Measurements from ENCODE around the gene GAL3ST2.

- TF ChIP-seq, protein P1, sequence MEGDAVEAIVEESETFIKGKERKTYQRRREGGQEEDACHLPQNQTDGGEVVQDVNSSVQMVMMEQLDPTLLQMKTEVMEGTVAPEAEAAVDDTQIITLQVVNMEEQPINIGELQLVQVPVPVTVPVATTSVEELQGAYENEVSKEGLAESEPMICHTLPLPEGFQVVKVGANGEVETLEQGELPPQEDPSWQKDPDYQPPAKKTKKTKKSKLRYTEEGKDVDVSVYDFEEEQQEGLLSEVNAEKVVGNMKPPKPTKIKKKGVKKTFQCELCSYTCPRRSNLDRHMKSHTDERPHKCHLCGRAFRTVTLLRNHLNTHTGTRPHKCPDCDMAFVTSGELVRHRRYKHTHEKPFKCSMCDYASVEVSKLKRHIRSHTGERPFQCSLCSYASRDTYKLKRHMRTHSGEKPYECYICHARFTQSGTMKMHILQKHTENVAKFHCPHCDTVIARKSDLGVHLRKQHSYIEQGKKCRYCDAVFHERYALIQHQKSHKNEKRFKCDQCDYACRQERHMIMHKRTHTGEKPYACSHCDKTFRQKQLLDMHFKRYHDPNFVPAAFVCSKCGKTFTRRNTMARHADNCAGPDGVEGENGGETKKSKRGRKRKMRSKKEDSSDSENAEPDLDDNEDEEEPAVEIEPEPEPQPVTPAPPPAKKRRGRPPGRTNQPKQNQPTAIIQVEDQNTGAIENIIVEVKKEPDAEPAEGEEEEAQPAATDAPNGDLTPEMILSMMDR (IDR thresholded peaks at IDR 0.05), result no peak
- TF ChIP-seq POLR2A (IDR thresholded peaks at IDR 0.05), result no peak
Measured at GRCh38 chr2:241844831-241845578, 68.4 kb downstream of the GAL3ST2 start.

All from uterus (tissue), 2 donors.